ENCODE measurements around the gene SCAF1. TPM values are rescaled to one million over a fixed set of nuclear protein-coding genes. Genes with fewer than 3 reads are reported as not detected.

SCAF1 gene
- total and polyA plus RNA-seq, 9 donors: 3.3 to 94.6 (median 61.3) TPM

GRCh38 chr19:49701271-49701786 is 59.3 kb downstream of the SCAF1 start:
- 77 to 82% (median 80%) methylated on average over 40 of the region's 40 CpGs for WGBS, 3 donors
- Histone ChIP-seq H3K9me3 (no peaks in the 10 kb centered on the region), H3K27me3 (no peaks in the 10 kb centered on the region), H3K4me1 (ENCODE audit: insufficient read depth) (no peaks in the 10 kb centered on the region), H3K27ac (no peak overlapping the region), H3K4me3 (no peak overlapping the region), H3K36me3 (no peaks in the 10 kb centered on the region)
- DNase-seq: no peak
- intact Hi-C loops (cut with DNase I): no loop called here
- TF ChIP-seq EP300 (IDR thresholded peaks at IDR 0.05) (no peak), POLR2A (IDR thresholded peaks at IDR 0.05) (no peak), CTCF (IDR thresholded peaks at IDR 0.05) (no peak)

DNA sequence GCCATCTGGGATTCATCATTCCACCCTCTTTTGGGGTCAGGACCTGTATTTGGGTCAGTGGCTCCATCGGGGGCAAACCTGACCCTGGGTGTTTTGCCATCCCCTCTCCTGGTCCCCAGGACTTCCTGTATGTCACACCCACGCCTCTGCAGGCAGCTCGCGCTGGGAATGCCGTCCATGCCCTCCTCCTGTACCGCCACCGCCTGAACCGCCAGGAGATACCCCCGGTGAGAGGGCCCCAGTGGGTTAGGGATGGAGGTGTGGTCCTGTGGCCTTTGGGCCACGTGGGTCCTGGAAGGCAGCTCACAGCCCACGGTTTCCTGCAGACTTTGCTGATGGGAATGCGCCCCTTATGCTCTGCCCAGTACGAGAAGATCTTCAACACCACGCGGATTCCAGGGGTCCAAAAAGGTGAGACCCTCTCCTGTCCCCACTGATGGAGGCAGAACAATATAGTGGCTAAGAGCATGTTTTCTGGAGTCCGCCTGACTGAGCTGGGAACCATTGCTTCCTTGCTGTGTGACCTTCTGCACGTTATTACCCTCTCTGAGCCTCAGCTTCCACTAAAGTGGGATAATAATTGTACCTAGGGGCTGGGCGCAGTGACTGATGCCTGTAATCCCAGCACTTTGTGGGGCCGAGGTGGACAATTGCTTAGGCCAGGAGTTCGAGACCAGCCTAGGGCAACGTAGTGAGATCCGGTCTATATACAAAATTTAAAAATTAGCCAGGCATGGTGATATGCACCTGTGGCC is 63.1 kb downstream of the SCAF1 start:
- H3K27ac ChIP-seq: no peak overlapping the region
- DNase-seq: no peak
- H3K27me3 ChIP-seq: no peaks in the 10 kb centered on the region
- no peaks in the 10 kb centered on the region for H3K36me3 ChIP-seq
- no peaks in the 10 kb centered on the region for H3K4me1 ChIP-seq (ENCODE audit: insufficient read depth)
- intact Hi-C loops (cut with DNase I): no loop called here
- TF ChIP-seq CTCF (IDR thresholded peaks at IDR 0.05) (no peak), POLR2A (IDR thresholded peaks at IDR 0.05) (no peak), EP300 (IDR thresholded peaks at IDR 0.05) (no peak)
- no peak overlapping the region for H3K4me3 ChIP-seq
- no peaks in the 10 kb centered on the region for H3K9me3 ChIP-seq
- WGBS, 3 donors: 85 to 93% (median 86%) methylated on average over 22 of the region's 22 CpGs

- DNase-seq: no peak
- 84 to 92% (median 88%) methylated on average over 15 to 16 of the region's 16 CpGs for WGBS, 3 donors
- no peaks in the 10 kb centered on the region for H3K4me1 ChIP-seq (ENCODE audit: insufficient read depth)
- H3K27me3 ChIP-seq: no peaks in the 10 kb centered on the region
- no peak overlapping the region for H3K4me3 ChIP-seq
- H3K36me3 ChIP-seq: no peaks in the 10 kb centered on the region
- TF ChIP-seq CTCF (IDR thresholded peaks at IDR 0.05) (no peak), POLR2A (IDR thresholded peaks at IDR 0.05) (no peak), EP300 (IDR thresholded peaks at IDR 0.05) (no peak)
- H3K27ac ChIP-seq: no peak overlapping the region
- intact Hi-C loops (cut with DNase I): no loop called here
- no peaks in the 10 kb centered on the region for H3K9me3 ChIP-seq
Observed at GRCh38 chr19:49705919-49706318, 63.9 kb downstream of the SCAF1 start.

Small RNAs within 50 kb of the gene (microRNA-seq; reads per million reads assigned to microRNA genes)
- 0 reads per million in 3 donors for gene MIR5088

Small RNAs within 50 kb of the gene (small RNA-seq; reads per million reads assigned to genes)
- not detected for gene MIR5088

Other genes with a start within 250 kb of the SCAF1 start
- not detected for gene PTH2, start 218.8 kb upstream of the SCAF1 start, total RNA-seq
- not detected for gene PTH2, start 218.8 kb upstream of the SCAF1 start, polyA plus RNA-seq
- not detected for gene GFY, start 216.8 kb upstream of the SCAF1 start, total RNA-seq
- not detected for gene GFY, start 216.8 kb upstream of the SCAF1 start, polyA plus RNA-seq
- under 1 TPM in 5 of 7 donors, not detected in 2; 0.15 to 0.57 (median 0.17) TPM for gene SLC17A7, start 200.7 kb upstream of the SCAF1 start, total RNA-seq
- gene SLC17A7, start 200.7 kb upstream of the SCAF1 start, polyA plus RNA-seq: 1 to 10 TPM in 1 of 2 donors, under 1 TPM in 1; 0.19 to 2.5 TPM
- gene PIH1D1, start 190.4 kb upstream of the SCAF1 start, total RNA-seq: 10 to 100 TPM; 42.6 to 69.4 (median 58.5) TPM
- gene PIH1D1, start 190.4 kb upstream of the SCAF1 start, polyA plus RNA-seq: 10 to 100 TPM; 28.6 to 63.5 TPM
- 10 to 100 TPM; 15.8 to 24.2 (median 20.2) TPM for gene ALDH16A1, start 189.0 kb upstream of the SCAF1 start, total RNA-seq
- 10 to 100 TPM in 1 of 2 donors, under 1 TPM in 1; 0.93 to 22.5 TPM for gene ALDH16A1, start 189.0 kb upstream of the SCAF1 start, polyA plus RNA-seq
- gene FLT3LG, start 168.0 kb upstream of the SCAF1 start, total RNA-seq: 10 to 100 TPM in 5 of 7 donors, 1 to 10 TPM in 2; 5.1 to 15.2 (median 12.2) TPM
- gene FLT3LG, start 168.0 kb upstream of the SCAF1 start, polyA plus RNA-seq: 10 to 100 TPM in 1 of 2 donors, 1 to 10 TPM in 1; 3.9 to 15.3 TPM
- gene RPL13A, start 154.6 kb upstream of the SCAF1 start, total RNA-seq: 1,000 to 10,000 TPM; 4,998 to 9,736 (median 6,664) TPM
- gene RPL13A, start 154.6 kb upstream of the SCAF1 start, polyA plus RNA-seq: 1,000 to 10,000 TPM; 3,682 to 6,907 TPM
- gene RPS11, start 145.8 kb upstream of the SCAF1 start, total RNA-seq: over 10,000 TPM in 2 of 7 donors, 1,000 to 10,000 TPM in 5; 2,881 to 13,366 (median 4,211) TPM
- gene RPS11, start 145.8 kb upstream of the SCAF1 start, polyA plus RNA-seq: 1,000 to 10,000 TPM; 8,754 to 9,572 TPM
- gene FCGRT, start 129.5 kb upstream of the SCAF1 start, total RNA-seq: 100 to 1,000 TPM; 158 to 247 (median 238) TPM
- gene FCGRT, start 129.5 kb upstream of the SCAF1 start, polyA plus RNA-seq: 100 to 1,000 TPM; 180 to 295 TPM
- gene RCN3, start 114.2 kb upstream of the SCAF1 start, total RNA-seq: 10 to 100 TPM; 26.4 to 54.8 (median 37.8) TPM
- gene RCN3, start 114.2 kb upstream of the SCAF1 start, polyA plus RNA-seq: 10 to 100 TPM; 13.6 to 37.5 TPM
- gene NOSIP, start 61.7 kb upstream of the SCAF1 start, total RNA-seq: 10 to 100 TPM; 44.8 to 70.1 (median 58.7) TPM
- gene NOSIP, start 61.7 kb upstream of the SCAF1 start, polyA plus RNA-seq: 10 to 100 TPM; 31.0 to 65.0 TPM
- 1 to 10 TPM in 3 of 7 donors, under 1 TPM in 1, not detected in 3; 0.77 to 4.0 (median 1.6) TPM for gene PRRG2, start 60.9 kb upstream of the SCAF1 start, total RNA-seq
- gene PRRG2, start 60.9 kb upstream of the SCAF1 start, polyA plus RNA-seq: under 1 TPM; 0.65 to 0.75 TPM
- 10 to 100 TPM in 5 of 7 donors, 1 to 10 TPM in 2; 8.1 to 44.1 (median 31.8) TPM for gene PRR12, start 51.0 kb upstream of the SCAF1 start, total RNA-seq
- gene PRR12, start 51.0 kb upstream of the SCAF1 start, polyA plus RNA-seq: 10 to 100 TPM in 1 of 2 donors, 1 to 10 TPM in 1; 2.8 to 22.8 TPM
- 10 to 100 TPM; 28.7 to 62.8 (median 37.6) TPM for gene RRAS, start 2.1 kb upstream of the SCAF1 start, total RNA-seq
- gene RRAS, start 2.1 kb upstream of the SCAF1 start, polyA plus RNA-seq: 10 to 100 TPM; 24.2 to 63.4 TPM
- gene IRF3, start 23.6 kb downstream of the SCAF1 start, total RNA-seq: 10 to 100 TPM; 46.1 to 89.0 (median 69.5) TPM
- gene IRF3, start 23.6 kb downstream of the SCAF1 start, polyA plus RNA-seq: 10 to 100 TPM; 24.2 to 76.9 TPM
- 10 to 100 TPM in 6 of 7 donors, 1 to 10 TPM in 1; 8.0 to 21.0 (median 15.6) TPM for gene BCL2L12, start 23.7 kb downstream of the SCAF1 start, total RNA-seq
- gene BCL2L12, start 23.7 kb downstream of the SCAF1 start, polyA plus RNA-seq: 10 to 100 TPM in 1 of 2 donors, 1 to 10 TPM in 1; 6.7 to 17.7 TPM
- gene PRMT1, start 35.1 kb downstream of the SCAF1 start, total RNA-seq: 100 to 1,000 TPM; 125 to 174 (median 152) TPM
- 100 to 1,000 TPM in 1 of 2 donors, 10 to 100 TPM in 1; 57.1 to 182 TPM for gene PRMT1, start 35.1 kb downstream of the SCAF1 start, polyA plus RNA-seq
- 1 to 10 TPM in 4 of 7 donors, under 1 TPM in 3; 0.48 to 1.9 (median 1.3) TPM for gene ADM5, start 47.4 kb downstream of the SCAF1 start, total RNA-seq
- 1 to 10 TPM in 1 of 2 donors, not detected in 1; 1.6 TPM for gene ADM5, start 47.4 kb downstream of the SCAF1 start, polyA plus RNA-seq
- 10 to 100 TPM in 4 of 7 donors, 1 to 10 TPM in 3; 4.6 to 25.8 (median 14.5) TPM for gene CPT1C, start 48.9 kb downstream of the SCAF1 start, total RNA-seq
- 10 to 100 TPM in 1 of 2 donors, 1 to 10 TPM in 1; 9.4 to 12.9 TPM for gene CPT1C, start 48.9 kb downstream of the SCAF1 start, polyA plus RNA-seq
- under 1 TPM in 3 of 7 donors, not detected in 4; 0.32 to 0.71 (median 0.46) TPM for gene TSKS, start 121.1 kb downstream of the SCAF1 start, total RNA-seq
- gene TSKS, start 121.1 kb downstream of the SCAF1 start, polyA plus RNA-seq: under 1 TPM; 0.15 to 0.30 TPM
- 100 to 1,000 TPM in 3 of 7 donors, 10 to 100 TPM in 4; 56.0 to 126 (median 99.3) TPM for gene AP2A1, start 124.8 kb downstream of the SCAF1 start, total RNA-seq
- gene AP2A1, start 124.8 kb downstream of the SCAF1 start, polyA plus RNA-seq: 10 to 100 TPM; 37.8 to 72.2 TPM
- gene FUZ, start 171.1 kb downstream of the SCAF1 start, total RNA-seq: 10 to 100 TPM; 23.3 to 48.6 (median 27.5) TPM
- 10 to 100 TPM; 13.4 to 36.9 TPM for gene FUZ, start 171.1 kb downstream of the SCAF1 start, polyA plus RNA-seq
- gene MED25, start 176.1 kb downstream of the SCAF1 start, total RNA-seq: 10 to 100 TPM; 30.3 to 89.9 (median 85.3) TPM
- 10 to 100 TPM; 34.3 to 67.4 TPM for gene MED25, start 176.1 kb downstream of the SCAF1 start, polyA plus RNA-seq
- 100 to 1,000 TPM; 108 to 256 (median 206) TPM for gene PTOV1, start 208.9 kb downstream of the SCAF1 start, total RNA-seq
- 100 to 1,000 TPM in 1 of 2 donors, 10 to 100 TPM in 1; 22.2 to 186 TPM for gene PTOV1, start 208.9 kb downstream of the SCAF1 start, polyA plus RNA-seq
- 100 to 1,000 TPM in 1 of 7 donors, 10 to 100 TPM in 6; 47.2 to 111 (median 74.2) TPM for gene PNKP, start 225.4 kb downstream of the SCAF1 start, total RNA-seq
- 10 to 100 TPM in 1 of 2 donors, 1 to 10 TPM in 1; 6.8 to 39.0 TPM for gene PNKP, start 225.4 kb downstream of the SCAF1 start, polyA plus RNA-seq
- gene AKT1S1, start 235.1 kb downstream of the SCAF1 start, total RNA-seq: 10 to 100 TPM; 10.6 to 45.3 (median 30.0) TPM
- gene AKT1S1, start 235.1 kb downstream of the SCAF1 start, polyA plus RNA-seq: 10 to 100 TPM; 24.3 to 34.8 TPM
- 10 to 100 TPM; 23.1 to 77.5 (median 49.8) TPM for gene TBC1D17, start 235.5 kb downstream of the SCAF1 start, total RNA-seq
- gene TBC1D17, start 235.5 kb downstream of the SCAF1 start, polyA plus RNA-seq: 10 to 100 TPM; 41.3 to 66.9 TPM